ENCODE results near the gene RAB17. TPM values are rescaled to one million over a fixed set of nuclear protein-coding genes. Genes with fewer than 3 reads are reported as not detected.
"Not testable (repeated sequence)": the region's sequence is repeated elsewhere in the genome, so short reads cannot be mapped to it uniquely, and the experiment has no call there.

RAB17 gene
- total RNA-seq, 4 donors from 2014 or later, result 0.26 to 4.6 (median 4.0) TPM

DNA sequence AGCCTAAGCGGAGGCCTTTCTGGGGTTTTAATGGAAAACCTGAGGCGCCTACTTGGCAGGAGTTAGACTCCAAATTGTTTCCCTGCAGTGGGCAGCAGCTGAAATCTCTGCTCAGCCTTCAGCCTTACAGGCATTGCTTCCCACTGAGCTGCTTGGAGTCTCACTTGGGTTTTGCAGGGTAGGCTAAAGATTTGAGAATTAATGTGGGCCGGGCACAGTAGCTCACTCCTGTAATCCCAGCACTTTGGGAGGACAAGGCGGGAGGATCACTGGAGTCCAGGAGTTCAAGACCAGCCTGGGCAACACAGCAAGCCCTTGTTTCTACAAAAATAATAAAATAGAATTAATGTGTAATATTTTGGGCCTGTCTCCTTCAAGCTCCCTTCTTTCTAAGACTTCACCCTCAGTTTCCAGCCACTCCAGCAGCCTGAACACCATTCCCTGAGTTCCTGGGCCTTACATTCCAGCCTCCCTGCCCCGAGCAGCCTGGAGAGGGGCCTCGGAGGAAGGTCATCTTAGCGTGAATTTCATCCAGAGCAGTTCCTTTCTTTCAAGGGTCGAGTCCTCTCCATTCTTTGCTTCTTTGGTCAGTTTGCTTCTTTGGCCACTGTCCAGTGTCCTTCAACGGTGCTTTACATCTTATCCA lies 9.1 kb upstream of the RAB17 start:
- Histone ChIP-seq H3K4me1 (no peaks in the 10 kb centered on the region), H3K36me3 (no peaks in the 10 kb centered on the region), H3K9me3 (no peaks in the 10 kb centered on the region), H3K27me3 (no peaks in the 10 kb centered on the region), H3K27ac (peak overlapping the region; percentile 83 to 86), H3K4me3 (peak overlapping the region in 1 of 2 donors; percentile 29)
- no peak for DNase-seq
- no peak for TF ChIP-seq POLR2A (IDR thresholded peaks at IDR 0.05)
- TF ChIP-seq, protein P1, sequence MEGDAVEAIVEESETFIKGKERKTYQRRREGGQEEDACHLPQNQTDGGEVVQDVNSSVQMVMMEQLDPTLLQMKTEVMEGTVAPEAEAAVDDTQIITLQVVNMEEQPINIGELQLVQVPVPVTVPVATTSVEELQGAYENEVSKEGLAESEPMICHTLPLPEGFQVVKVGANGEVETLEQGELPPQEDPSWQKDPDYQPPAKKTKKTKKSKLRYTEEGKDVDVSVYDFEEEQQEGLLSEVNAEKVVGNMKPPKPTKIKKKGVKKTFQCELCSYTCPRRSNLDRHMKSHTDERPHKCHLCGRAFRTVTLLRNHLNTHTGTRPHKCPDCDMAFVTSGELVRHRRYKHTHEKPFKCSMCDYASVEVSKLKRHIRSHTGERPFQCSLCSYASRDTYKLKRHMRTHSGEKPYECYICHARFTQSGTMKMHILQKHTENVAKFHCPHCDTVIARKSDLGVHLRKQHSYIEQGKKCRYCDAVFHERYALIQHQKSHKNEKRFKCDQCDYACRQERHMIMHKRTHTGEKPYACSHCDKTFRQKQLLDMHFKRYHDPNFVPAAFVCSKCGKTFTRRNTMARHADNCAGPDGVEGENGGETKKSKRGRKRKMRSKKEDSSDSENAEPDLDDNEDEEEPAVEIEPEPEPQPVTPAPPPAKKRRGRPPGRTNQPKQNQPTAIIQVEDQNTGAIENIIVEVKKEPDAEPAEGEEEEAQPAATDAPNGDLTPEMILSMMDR (IDR thresholded peaks at IDR 0.05), result no peak
- intact Hi-C loops (cut with DNase I; ENCODE audit: low total_unique reads), result no loop called here

DNA sequence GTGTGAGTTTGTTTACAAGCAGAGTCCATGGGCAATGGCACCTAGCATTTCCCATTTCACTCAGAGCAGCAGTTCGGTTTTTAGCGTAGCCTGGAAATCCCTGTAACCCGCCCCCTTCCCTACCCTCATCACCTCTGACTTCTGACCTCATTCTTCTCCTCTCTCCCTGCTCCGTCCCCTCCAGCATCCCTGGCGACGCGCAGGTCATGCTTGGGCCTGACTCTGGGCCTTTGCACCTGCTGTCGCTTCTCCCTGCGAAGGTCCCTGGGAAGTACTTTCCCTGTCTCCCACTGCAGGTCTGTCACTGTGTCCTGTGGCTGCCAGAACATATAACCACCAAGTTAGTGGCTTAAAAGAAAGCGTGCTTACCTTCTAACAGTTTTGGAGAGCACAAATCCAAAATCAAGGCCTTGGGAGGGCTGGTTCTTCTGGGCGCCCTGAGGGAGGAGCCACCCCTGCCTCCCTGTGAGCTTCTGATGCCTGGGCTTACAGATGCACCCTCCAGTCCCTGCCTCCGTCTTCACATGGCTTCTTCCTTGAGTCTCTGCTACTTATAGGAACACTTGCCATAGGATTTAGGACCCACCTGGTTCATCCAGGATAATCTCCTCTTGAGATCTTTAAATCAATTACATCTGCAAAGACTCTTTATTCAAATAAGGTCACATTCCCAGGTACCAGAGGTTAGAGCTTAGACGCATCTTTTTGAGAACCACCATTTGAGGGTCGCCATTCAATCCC lies 8.1 kb upstream of the RAB17 start:
- Histone ChIP-seq H3K36me3 (no peaks in the 10 kb centered on the region), H3K4me3 (no peak overlapping the region), H3K27ac (peak overlapping the region in 1 of 2 donors; percentile 86), H3K27me3 (no peaks in the 10 kb centered on the region), H3K9me3 (no peaks in the 10 kb centered on the region), H3K4me1 (no peaks in the 10 kb centered on the region)
- TF ChIP-seq POLR2A (IDR thresholded peaks at IDR 0.05), result no peak
- TF ChIP-seq, protein P1 (IDR thresholded peaks at IDR 0.05), result no peak
- DNase-seq, result no peak
- intact Hi-C loops (cut with DNase I; ENCODE audit: low total_unique reads), result no loop called here

- intact Hi-C loops (cut with DNase I; ENCODE audit: low total_unique reads), result no loop called here
- no peak for TF ChIP-seq POLR2A (IDR thresholded peaks at IDR 0.05)
- TF ChIP-seq, protein P1 (IDR thresholded peaks at IDR 0.05), result no peak
- Histone ChIP-seq H3K4me3 (no peak overlapping the region), H3K36me3 (no peaks in the 10 kb centered on the region), H3K4me1 (no peaks in the 10 kb centered on the region), H3K27me3 (no peaks in the 10 kb centered on the region), H3K27ac (no peak overlapping the region), H3K9me3 (no peaks in the 10 kb centered on the region)
- DNase-seq, result no peak
Measured at GRCh38 chr2:237597196-237598145, 6.9 kb upstream of the RAB17 start.

DNA sequence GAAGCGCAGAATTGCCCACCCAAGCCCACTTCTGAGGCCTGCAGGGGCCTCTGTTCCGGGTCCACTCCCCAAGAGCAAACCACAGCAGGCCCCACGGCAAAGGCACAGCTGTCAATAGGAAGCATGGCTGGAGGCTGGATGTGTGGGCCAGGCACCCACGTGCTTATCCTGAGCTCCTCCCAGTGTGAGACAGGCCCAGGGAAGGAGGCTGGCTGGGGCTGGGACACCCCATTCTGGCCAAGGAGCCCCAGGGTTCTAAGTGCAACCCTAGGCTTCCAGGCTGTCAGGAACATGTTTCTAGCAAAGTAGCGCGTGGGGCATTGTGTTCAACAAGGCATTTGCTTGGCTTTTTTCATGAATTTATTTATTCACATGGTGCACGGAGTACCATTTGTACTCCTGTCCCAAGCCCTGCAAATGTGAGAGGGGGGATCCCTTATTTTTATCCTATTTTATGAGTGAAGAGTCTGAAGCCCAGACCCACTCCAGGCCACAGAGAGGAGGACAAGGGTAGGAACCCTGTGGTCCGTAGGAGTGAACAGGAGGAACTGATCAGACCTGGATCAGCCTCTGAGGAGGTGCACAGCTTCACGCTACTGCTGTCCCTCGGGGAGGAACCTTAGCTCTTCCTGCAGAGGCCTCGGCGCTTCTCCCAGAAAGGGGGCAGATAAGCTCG lies 6.1 kb upstream of the RAB17 start:
- no peaks in the 10 kb centered on the region for H3K36me3 ChIP-seq
- no peak overlapping the region for H3K27ac ChIP-seq
- no peaks in the 10 kb centered on the region for H3K4me1 ChIP-seq
- no peaks in the 10 kb centered on the region for H3K9me3 ChIP-seq
- no peaks in the 10 kb centered on the region for H3K27me3 ChIP-seq
- TF ChIP-seq, protein P1 (IDR thresholded peaks at IDR 0.05), result no peak
- no peak for TF ChIP-seq POLR2A (IDR thresholded peaks at IDR 0.05)
- intact Hi-C loops (cut with DNase I; ENCODE audit: low total_unique reads), result no loop called here
- no peak for DNase-seq
- H3K4me3 ChIP-seq, result no peak overlapping the region

- H3K9me3 ChIP-seq; DNase-seq; H3K36me3 ChIP-seq; intact Hi-C loops (cut with DNase I; ENCODE audit: low total_unique reads); H3K4me1 ChIP-seq; H3K27me3 ChIP-seq; H3K4me3 ChIP-seq; H3K27ac ChIP-seq: not testable (repeated sequence)
Measured at GRCh38 chr2:237595829-237596519, 5.4 kb upstream of the RAB17 start.

Data from uterus (tissue), 4 donors.